Stimulated activated CD4-positive, alpha-beta T cell treated with anti-CD3 and anti-CD28 coated beads, Interleukin-2, amount 100 ng/mL, for 24 hours (primary cell): ENCODE data around the gene BRF1.

ENCODE experiments used
- DNase-seq, 2 donors: peaks; one replicate each; pipeline ENCODE4 v3.0.0-alpha.2; 2020

The BRF1 gene

DNA sequence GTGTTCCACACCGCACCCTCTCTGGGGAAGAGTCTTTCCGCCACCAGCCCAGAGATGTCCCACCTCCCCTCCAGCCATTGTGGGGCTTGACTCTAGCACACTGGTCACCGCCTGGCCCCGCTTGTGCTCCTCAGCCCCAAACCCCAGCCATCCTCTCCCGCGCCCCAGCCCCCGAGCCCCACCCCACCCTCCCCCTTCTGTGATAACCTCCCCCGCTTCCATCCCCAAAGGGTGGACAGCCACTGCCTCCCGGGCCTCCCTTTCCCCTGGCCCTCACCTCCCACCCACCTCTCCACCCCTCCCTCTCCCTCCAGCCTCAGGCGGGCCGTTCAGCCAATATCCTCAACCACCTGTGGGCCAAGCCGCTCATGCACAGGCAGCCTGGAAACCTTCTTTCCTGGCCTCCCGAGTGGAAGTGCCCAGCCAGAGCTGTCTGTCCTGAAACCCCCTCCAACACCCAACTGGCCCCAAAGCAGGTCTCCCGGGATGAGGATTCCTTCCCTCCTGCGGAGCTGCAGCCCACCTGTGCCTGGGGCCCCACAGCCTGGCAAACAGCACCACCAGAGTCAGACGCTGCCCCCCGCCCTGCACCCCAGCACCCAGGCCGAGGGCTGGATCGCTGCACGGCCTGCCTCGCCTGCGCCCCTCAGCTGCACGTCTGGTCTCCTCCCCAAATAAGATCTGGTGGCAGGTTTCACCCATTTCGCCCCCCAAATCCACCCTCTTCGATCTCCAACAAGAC lies 92.6 kb downstream of the BRF1 start:
- no peak for DNase-seq

DNA sequence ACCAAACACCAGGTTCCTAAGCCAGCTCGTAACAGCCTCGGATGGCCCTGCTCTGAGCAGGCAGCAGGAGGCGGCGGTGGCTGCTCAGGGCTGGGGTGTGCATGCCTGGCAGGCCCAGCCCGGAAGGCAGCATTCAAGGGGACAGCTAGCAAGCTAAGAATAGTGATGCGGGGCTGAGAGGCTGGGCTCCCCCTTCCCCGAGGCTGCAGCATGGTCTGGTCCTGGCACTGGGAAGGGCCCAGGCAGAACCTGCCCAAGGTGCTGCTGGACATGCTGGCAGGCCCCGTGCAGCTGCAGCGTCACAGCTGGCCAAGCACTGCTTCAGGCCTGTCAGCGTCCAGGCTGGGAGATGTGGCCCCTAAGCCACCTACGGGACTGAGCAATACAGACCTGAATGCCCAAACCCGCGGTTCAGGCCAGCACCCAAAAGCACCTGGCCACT lies 93.3 kb downstream of the BRF1 start:
- no peak for DNase-seq

DNA sequence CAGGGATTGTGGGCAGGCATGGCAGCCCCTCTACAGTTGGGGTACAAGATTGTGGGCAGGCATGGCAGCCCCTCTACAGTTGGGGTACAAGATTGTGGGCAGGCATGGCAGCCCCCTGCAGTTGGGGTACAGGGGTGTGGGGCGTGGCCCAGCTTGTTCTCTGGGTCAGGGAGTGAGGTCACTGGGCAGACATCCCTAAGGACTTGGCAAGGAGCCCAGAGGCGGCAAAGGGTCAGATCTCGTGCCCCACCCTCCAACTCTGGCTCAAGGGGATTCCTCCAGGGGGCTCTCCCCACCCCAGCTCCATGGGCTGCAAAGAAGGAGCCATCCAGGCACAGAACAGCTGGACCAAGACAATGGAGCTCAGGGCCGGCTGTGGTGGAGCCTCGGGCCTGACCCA lies 93.9 kb downstream of the BRF1 start:
- no peak for DNase-seq

DNA sequence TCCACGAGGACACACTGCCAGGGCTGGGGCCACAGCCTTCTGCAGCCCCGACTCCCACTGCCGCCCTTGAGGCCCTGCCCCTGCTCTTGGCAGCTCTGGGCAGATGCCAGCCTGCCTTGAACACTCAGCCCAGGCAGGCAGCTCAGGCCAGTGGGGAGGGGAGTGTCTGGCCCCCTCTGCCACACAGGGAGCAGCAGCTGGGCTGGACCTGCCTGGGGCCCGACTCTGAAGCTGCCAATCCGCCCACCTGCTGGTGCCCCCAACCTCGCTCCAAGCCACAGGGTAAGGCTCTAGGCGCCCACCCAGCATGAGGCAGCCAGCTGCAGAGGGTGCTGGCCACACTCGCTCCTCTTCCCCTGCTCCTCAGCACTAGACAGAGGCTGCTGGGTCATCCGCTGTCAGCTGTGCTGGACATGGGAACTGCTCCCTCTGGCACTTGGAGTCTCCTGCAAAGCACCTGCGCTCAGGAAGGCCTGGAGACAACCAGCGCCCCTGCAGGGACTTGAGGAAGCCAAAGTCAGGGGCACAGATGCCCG lies 95.1 kb downstream of the BRF1 start:
- DNase-seq: no peak

DNA sequence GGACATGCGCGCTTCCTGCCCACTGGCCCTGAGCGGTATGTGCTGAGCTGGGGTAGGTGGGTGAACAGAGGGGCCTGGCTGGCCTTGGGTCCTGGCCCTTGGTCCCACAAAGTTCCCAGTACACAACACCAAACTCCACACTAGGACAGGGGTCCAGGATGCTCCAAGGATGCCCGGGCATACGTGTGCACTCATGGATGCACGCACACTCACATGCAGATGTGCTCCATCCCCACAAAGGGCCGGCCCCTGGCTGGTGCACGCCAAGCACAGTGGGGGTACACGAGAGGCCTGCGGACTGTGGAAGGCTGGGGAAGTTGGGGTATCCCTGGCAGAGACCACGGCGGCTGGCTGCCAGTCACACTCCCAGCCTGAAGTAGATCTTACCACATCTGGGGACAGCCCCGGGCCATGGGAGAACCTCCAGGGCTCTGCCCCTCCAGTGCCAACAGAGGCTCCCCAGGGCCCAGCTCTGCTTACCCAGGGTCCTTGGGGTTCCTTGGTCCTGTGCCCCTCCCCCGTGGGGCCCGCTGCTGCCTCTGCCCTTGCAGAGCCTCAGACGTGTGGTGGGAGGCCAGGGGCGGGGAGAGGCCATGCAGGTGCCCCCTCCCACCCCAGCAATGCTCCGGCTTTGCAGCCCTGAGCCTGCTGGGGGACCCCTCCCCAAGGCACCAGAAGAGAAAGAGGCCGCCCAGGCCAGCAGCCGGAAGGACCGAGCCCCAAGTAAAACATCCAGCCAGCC lies 95.7 kb downstream of the BRF1 start:
- no peak for DNase-seq

DNA sequence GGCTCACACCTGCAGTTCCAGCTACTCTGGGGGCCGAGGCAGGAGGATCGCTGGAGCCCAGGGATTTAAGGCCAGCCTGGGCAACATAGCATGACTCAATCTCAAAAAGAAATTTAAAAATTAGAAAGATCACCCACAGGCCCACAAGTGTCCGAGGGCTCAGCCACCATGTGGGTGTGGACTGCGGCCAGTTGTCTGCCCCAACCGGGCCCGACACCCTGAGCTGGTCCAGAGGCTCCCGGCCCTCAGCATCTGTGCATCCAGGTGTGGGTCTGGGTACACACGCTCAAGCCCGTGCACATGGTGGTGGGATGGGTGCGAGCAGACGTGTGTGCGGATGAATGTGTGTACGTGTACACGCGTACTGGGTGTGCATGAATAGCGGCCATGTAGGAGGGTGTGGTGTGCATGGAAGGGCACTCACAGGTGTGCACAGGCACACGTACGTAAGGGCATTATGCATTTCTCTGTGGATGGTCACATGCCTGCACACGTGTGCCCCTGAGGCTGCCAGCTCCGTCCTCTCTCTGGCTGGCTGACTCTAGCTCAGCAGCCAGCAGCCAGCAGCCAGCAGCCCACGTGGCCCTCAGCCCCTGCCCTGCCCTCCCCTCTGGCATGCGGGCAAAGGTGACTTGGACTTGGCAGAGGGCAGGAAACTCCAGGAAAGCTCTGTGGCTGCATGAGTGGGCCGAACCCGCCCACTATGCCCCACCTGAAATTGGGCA lies 96.4 kb downstream of the BRF1 start:
- no peak for DNase-seq

DNA sequence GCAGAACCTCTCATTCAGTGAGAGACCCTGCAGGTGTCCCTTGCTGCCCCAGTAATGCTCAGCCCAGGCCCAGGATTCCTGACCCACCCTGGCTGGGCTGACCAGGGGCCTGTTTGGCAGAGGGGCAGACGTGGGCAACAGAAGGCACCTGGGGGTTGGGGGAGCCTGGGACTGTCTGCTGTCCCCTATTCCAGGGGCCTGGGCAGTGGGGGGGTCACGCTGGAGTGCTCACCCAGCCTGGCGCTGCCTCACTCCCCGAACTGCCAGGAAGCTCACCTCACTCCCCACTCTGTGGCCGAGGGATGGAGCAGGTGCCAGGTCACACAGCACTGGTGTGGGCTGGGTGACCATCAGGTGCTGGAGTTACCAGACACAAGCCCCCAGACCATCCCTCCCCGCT lies 97.1 kb downstream of the BRF1 start:
- DNase-seq: no peak

DNA sequence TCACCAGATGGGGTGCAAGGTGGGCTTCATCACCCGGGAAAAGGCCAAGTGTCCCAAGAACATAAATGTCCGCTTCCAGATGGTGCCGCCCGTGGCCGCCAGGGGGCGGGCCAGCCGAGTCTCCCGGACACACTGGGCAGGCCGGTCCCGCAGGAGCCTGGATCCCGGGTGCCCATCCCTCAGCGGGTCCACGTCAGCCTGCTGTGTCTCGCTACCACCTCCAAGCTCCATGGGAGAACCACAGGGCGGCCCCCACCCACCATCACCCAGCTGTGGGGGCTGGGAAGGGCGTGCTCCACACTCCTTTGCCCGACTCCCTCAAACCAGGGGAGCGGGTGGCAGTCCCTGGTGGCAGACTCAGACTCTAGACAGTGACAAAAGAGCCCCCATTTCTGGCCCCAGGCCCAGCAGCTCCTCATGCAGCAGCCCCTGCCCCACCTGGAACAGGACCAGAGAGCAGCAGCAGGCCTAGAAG lies 97.7 kb downstream of the BRF1 start:
- peak; percentile 76 to 79 for DNase-seq

DNA sequence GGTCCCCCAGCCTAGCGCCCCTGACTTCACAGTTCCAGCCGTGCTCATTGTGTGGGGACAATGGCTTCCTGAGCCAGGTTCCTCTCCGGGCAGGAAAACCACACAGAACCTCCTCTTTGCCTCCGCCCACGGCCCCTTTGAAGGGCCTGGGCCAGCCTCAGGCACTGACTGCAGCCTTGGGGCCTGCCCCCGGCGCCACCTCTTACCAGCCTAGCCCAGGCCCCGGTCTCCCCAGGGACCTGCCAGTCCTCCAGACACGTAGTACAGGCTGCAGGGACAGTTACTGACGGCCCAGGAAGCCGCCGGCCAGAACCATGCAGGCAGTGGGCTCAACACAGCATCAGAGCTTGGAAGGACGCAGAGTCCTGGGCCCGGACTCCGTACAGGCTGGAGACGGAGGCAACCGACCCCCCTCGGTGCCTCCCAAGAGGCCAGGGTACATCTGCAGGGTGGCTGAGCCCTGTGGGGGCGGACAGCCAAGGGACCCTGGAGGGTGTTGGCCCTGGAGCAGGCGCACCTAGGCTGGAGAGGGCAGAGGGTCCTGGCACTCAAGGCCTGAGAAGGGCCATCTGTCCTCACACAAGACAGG lies 98.8 kb downstream of the BRF1 start:
- DNase-seq: peak in 1 of 2 donors; percentile 55

DNA sequence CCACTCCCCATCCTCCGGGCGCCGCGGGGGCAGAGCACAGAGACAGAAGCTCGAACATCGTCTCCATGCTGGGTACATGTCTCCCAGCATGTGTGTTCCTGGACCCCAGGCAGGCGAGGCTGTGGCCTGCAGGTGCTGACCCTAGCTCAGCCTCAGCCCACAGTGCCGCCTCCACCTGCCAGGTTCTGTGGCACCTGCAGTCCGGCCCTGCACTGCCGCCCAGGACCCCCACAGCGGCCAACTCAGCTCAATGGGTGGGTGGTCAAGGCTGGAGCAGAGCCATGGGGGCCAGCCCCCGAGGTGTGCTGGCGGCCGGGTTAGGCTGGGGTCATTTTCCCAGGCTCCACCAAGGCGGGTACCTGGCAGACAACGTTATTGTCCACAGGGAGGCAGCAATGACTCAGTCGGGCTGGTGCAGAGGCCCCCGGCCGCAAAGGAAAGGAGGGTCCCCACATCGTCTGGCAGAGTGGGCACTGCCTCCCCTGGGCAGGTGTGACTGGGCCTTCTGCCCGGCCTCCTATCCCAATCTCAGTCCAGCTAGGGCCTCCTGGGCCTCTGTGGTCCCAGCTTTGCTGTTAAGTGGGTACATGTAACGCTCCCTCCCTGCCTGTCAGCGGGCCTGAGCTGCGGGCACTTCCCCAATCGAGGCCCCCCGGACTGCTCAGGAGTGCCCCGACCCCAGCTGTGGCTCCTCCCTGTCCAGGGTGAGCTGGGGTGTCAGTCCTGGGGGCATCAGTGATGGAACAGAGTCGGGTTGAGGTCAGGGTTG lies 99.5 kb downstream of the BRF1 start:
- DNase-seq: no peak

DNA sequence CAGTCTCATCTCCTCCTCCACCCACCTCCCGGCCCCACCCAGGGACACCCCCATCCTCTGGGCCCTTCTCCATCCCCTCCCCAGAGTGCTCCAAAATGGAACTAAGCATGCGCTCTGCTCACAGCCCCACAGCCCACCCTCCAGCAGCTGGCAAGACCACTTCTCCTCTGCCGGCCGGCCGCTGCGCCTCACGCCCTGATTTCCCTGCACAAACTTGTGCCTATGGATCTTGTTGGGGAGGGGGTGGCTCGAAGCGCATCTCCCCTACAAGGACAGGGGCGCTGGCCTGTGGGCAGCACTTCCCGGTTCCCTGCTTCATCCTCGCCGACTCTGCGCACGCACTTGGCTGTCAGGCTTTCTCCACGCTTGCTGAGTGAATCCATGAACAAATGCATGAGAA lies 100.2 kb downstream of the BRF1 start:
- DNase-seq: no peak

DNA sequence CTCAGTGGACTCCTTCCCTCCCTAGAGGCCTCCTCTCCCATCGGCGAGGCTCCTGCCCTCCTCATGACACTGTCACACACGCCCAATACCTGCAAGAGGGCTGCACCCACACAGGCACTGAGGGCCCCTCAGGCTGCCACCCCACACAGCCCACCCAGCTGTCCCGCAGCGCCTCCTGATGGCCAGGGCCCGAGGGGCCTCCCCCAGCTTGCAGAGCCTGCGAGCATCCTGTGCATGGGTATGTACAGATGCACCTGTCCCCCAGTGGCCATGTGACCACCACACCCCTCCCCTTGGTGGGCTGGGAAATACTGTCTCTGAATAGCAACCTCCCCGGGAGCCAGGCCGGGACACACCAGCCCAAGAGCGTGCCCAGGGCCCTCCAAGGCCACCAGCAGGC lies 100.7 kb downstream of the BRF1 start:
- no peak for DNase-seq

DNA sequence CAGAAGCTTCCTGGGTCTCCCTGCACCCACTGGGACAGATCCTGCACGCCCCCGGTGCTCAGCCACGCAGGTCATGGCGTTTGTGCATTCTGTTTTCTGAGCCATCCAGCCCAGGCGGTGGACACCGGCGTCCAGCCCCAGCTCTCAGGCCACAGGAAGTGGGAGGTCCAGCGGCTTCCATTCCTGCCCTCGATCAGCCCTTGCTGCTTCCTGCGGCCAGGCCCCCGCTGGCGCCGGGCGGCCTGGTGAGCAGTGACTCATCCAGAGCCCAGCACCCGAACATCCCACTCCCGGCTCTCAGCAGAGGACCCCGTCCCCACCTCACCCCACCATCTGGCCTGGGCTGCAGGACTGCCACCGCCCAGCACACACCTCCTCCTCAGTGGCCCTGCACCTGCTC lies 101.7 kb downstream of the BRF1 start:
- no peak for DNase-seq

DNA sequence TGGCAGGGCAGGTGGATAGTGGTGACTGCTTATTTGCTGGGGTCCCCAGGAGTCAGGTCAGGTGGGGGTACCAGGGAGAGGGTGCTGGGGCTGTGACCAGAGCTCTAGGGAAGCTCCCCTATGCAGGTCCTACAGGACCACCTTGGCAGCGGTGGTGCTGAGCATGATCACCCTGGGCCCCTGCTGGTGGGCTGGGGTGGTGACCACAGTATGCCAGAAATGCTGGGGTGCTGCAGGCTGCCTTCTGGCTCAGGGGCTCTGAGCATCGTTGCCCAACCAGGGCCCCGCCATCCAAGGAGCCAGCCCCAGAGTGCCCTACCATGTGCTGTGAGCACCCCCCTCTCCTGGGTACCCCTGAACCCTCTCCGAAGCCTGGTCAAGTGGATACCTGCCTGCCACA lies 102.2 kb downstream of the BRF1 start:
- no peak for DNase-seq

DNA sequence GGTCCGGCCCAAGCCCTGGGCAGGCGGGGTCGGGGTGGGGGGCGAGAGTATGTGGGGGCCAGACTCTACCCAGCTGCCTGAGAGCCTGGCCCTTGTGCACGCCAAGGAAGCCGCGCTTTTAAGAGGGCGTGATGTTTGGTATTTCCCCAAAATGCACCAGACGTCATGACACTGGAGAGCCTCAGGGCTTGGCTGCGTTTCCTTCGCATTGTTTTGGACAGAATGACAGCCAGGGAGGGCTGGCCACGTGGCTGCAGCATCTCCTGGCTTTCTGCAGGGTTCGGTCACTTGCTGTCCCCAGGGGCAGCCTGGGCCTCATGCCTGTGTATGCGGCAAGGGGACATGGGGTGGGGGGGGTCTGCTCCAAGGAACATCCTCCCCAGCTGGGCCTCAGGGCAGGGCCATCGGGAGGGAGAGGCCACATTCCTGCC lies 103.6 kb downstream of the BRF1 start:
- DNase-seq: no peak

DNA sequence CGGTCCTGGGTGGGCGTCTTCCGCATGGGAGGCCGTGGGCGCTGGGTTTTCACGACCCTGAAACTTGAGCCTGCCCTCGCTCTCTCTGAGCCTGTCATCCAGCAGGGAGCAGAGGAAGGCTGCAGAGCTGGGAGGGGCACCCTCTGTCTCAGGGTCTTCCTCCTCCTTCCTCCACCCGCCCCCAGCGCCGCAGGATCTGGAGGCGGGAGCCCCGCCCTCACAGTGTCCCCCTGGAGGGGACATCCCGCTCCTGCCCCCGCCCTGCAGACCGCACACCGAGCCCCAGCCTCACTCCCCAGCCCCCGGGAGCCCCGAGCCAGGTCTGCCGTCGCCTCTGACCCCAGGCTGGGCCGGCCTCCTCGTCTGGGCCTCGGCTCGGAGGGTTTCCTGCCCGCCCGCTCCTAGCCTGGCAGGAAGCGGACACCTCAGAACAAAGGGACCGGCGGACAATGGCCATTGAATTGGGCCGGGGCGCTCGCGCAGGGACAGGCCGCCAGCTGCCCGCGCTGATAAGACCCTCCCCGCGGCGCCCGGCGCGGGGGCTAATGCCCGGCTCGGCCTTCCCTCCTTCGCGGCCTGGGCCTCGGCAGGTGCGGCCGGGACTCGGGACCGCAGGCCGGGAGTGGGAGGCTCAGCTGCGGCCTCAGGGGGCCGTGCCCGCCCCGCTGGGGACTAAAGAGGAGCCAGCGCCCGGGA lies 104.4 kb downstream of the BRF1 start:
- no peak for DNase-seq

DNA sequence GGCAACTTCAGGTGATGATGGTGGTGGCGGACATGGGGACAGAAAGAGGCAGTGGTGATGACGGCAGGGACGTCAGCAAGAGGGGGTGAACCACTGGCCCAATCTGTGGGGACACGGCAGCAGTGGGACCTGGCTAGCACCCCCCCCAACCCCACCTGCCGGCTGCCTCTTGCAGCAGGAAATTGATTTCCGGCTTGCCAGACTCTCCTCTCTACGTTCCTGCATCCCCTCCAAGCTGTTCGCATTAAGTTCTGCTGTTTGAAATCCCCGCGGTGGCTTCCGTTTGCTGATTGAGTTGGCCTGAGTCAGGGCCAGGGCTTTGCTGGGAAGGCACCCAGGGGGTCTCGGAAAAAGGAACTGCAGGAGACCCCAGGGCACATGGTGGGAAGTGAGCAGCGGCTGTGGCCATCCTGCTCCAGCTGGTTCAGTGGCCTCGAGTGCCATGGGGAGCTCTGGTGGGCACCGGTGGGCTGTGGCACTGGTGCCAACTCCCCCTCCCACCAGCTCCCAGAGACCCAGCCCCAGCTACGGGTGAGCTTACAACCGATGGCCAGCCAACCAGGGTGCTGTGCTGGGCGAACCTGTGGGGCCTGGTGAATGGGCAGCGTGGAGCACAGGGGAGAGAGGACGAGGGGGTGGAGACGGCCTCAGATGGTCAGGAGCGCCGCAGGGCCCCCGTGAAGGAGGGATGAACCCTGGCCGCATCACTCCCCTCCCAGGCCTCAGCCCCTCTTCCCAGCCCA lies 105.1 kb downstream of the BRF1 start:
- no peak for DNase-seq

DNA sequence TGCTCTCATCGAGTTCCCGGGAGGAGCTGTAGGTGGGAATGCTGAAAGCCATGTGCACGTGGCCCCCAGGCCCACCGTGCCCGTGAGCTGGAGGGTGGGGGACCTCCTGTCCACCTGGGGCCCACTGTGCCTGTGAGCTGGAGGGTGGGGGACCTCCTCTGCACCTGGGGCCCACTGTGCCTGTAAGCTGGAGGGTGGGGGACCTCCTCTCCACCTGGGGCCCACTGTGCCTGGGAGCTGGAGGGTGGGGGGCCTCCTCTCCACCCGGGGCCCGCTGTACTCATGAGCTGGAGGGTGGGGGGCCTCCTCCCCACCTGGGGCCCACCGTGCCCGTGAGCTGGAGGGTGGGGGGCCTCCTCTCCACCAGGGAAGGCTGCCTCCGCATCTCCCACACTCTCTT lies 105.8 kb downstream of the BRF1 start:
- DNase-seq: no peak

DNA sequence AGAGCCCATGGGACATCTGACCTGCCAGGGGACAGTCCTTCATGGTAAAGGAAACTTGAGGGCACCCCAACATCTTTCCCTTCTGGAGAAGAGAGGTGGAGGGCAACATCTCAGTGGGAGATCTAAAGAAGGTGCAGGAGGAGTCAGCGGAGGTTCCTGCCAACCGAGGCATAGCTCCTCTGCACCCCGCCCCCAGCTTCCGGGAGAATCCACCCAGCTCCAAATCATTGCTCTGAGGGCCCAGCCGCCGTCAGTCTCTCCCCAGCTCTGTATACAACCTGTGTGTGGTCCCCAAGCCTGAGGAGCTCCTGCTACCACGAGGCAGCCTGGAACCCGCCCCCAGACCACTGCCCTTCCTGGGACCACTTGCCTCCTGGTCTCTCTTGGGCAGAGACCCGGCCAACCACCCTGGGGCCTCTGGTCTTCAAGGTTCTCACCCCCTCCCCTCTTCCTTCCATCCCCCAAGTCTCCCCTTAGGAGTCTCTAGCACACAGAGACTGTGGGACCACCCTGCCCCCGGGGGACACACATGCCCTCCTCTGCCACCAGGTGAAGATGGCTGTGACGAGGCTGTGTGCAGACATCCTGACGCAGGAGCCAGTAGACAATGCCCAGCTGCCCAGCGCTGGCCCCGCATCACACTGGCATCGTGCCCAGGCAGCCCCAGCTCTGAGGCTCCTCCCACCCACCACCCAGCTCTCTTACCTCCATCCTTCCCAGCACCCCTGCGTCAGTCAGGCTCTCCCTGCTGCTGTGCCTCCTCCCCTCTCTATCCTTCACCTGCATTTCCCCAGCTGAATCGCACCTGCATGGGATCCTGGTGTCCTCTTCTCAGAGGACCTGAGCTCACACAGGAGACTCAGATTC lies 106.7 kb downstream of the BRF1 start:
- peak; percentile 44 to 51 for DNase-seq
